Ureter (tissue), 1 donor: ENCODE measurements around the gene RNF103. TPM values are rescaled to one million over a fixed set of nuclear protein-coding genes. Genes with fewer than 3 reads are reported as not detected.

ENCODE experiments used
- DNase-seq: peaks from one replicate; pipeline ENCODE4 v3.0.0-alpha.2; 2020; ENCODE audit warnings: low spot score
- total RNA-seq: library from RNA; stranded (reverse); gene quantifications from one replicate; pipeline ENCODE4 v1.2.4, GENCODE V29; 2023
- donor health status: DM: yes; HTN: yes; CAD: no.

The RNF103 gene
- total RNA-seq, 1 donor from 2014 or later = 27.6 TPM

DNA sequence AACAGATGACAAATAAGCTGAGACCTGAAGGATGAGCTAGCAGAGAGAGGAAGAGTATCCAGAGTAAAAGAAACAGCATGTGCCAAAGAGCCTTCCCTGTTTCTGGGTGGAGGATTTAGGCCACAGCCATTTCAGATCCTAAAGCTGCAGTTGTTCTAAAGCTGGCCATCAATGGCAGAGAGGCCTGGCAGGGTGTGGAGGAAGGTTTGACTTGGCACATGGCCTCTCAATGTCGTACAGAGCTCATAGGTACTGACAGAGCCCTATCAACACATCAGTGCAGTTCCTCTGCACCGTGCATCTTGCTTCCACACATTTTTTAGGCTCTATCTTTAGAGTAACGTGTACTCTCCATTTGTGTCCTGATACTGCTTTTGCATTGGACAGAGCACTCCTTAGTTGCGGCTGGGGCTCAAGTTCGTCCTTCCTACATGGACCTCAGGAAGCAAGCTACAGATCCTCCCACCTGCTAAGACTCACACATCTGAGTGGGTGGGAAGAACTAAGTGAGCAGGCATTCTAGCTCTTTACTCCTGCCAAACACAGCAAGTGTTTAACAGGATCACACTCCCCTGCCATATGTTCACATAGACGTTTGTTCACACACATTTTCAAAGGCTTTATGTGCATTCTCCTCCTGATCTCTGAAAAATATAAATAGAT is 57.4 kb downstream of the RNF103 start:
- DNase-seq = no peak

- no peak for DNase-seq
Measured at GRCh38 chr2:86563650-86564061, 60.0 kb downstream of the RNF103 start.

DNA sequence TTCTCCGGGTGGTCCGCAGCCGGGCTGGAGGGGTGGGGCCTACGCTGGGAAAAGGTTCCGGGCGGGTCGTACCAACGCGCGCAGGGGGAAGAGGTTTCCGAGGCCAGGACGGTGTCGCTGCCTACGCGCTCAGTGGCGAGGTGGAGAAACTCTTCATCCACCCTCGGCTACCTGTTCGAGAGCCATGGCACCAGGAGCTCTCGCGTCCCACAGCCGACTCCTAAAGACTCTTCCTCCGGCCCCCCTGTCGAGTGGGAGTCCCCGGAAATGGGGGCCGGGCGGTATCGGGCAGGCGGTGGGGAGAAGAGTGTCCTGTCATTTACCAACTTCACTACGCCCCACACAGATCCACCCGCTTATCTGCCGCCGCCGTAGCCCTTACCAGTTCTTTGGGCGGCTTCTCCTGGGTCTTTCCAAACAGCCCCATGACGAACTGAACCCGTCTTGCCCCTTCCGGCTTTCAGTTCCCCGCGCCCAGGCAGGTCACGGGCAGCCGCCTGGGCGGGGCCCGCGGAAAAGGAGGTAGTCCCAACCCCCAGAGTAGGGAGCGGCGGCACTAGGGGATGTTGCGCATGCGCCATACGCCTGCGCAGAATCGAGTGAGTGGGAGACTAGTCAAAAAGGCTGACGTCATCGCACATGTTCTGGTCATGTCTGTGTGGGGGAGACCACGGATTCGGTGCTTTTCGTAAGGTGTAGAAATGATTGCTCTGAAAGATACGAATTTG is 60.6 kb downstream of the RNF103 start, which contains the start of gene CHMP3:
CHMP3 (minus strand) TSS at position 522 of the 728 bp plus-strand sequence; CDS start at position 427, 95 bp downstream.
- DNase-seq = peak; percentile 97

DNA sequence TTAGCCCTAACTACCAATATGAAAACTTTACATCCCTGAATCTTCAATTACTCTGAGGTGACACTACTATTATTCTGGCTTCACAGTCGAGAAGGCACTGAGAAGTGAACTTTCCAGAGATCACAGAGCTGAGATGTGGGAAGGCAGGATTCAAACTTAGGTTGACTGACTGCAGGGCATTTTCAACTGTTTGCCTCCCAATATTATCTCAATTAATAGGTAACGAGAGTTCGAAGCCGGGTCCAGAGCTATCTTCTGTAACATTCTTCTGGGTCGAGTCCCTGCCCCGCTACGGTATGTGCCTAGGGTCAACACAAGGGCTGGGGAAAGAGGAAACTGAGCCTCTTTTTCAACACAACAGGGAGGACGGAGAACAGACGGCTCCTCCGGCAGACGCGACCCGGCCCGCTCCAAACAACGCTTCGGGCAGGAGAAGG is 61.2 kb downstream of the RNF103 start:
- DNase-seq = no peak

- no peak for DNase-seq
Measured at GRCh38 chr2:86557836-86558235, 65.8 kb downstream of the RNF103 start.

- DNase-seq = no peak
Measured at GRCh38 chr2:86556508-86556907, 67.2 kb downstream of the RNF103 start.

Other genes starting within 250 kb of the RNF103 start
- gene KDM3A, start 182.5 kb downstream of the RNF103 start, total RNA-seq = 59.1 TPM
- 157 TPM for gene CHMP3, start 60.4 kb downstream of the RNF103 start, total RNA-seq
- gene RMND5A, start 96.4 kb upstream of the RNF103 start, total RNA-seq = 23.1 TPM
- 10.9 TPM for gene CD8A, start 167.0 kb upstream of the RNF103 start, total RNA-seq
- gene CD8B, start 238.0 kb upstream of the RNF103 start, total RNA-seq = 3.5 TPM